Heart left ventricle (tissue), 13 donors: ENCODE data around the gene ABCB6.

Experiments used
- POLR2A ChIP-seq, 2 donors: fragments of 450-650 bp; IDR thresholded peaks; one replicate each; pipeline ENCODE4 v1.6.1; 2017; ENCODE audit warnings: antibody characterized with exemption in 2 of 2, mild to moderate bottlenecking in 2 of 2, moderate library complexity in 2 of 2
- TF ChIP-seq, protein P1 (sequence below), 12 donors: fragments of 200-600 bp; sonication (generic) in 4 of 12; IDR thresholded peaks; one replicate each; pipeline versions ENCODE4 v1.5.0 to v1.8.0; 2018 to 2022; ENCODE audit warnings: antibody characterized with exemption in 12 of 12, mild to moderate bottlenecking in 5 of 12
- donor health status: ischemic (EF 13 %, LVEDD 7.1; RV severe dilation, severe dysfunction).
- donor health status: DM: no; HTN: yes; CAD: no.
- donor health status: DM: no; HTN: no; CAD: no.
- donor health status: ischemic (EF 25% LVEDD 6.9; RV normal size, moderate dysfunction).
- donor health status: ischemic (EF 25% LVEDD 5.7; RV mildly dilated, moderate dysfunction).
- donor health status: ischemic (EF 35%, LVEDD 5.7; RV mildly dilated, moderate dysfunction).
- donor health status: nonischemic (EF 11% LVEDD 7.7; RV severe dilation, severe dysfunction).
- donor health status: DM: yes; HTN: yes; CAD: no.
- donor health status: PGD.
- donor health status: ischemic (EF 29% LVEDD 5.4; RV normal size, mild dysfunction).
- donor health status: nonischemic (EF 23%, LVEDD 6.1; RV moderate dilation, normal function).

DNA sequence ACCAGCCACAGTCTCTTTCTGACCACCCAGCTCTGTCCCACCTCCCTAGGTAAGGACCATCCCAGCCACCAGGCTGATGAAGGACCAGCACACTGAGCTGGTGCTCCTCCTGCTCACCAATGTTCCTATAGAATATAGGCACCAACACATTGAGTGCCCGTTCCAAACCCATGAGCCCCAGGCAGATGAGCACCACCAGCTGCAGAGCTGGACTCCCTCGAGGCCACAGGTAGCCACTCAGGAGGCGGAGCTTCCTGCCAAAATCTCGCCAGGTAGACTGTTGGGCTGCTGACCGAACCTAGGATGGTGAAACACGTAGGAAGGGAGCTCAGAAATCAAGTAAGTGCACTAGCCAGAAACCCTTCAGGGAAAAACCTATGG is 2.2 kb downstream of the ABCB6 start:
- TF ChIP-seq POLR2A (IDR thresholded peaks at IDR 0.05), result no peak
- TF ChIP-seq, protein P1, sequence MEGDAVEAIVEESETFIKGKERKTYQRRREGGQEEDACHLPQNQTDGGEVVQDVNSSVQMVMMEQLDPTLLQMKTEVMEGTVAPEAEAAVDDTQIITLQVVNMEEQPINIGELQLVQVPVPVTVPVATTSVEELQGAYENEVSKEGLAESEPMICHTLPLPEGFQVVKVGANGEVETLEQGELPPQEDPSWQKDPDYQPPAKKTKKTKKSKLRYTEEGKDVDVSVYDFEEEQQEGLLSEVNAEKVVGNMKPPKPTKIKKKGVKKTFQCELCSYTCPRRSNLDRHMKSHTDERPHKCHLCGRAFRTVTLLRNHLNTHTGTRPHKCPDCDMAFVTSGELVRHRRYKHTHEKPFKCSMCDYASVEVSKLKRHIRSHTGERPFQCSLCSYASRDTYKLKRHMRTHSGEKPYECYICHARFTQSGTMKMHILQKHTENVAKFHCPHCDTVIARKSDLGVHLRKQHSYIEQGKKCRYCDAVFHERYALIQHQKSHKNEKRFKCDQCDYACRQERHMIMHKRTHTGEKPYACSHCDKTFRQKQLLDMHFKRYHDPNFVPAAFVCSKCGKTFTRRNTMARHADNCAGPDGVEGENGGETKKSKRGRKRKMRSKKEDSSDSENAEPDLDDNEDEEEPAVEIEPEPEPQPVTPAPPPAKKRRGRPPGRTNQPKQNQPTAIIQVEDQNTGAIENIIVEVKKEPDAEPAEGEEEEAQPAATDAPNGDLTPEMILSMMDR (IDR thresholded peaks at IDR 0.05), result no peak
